Thyroid gland (tissue), 4 donors: ENCODE data around the gene EGFL6. TPM values are rescaled to one million over a fixed set of nuclear protein-coding genes. Genes with fewer than 3 reads are reported as not detected.
"Not testable (repeated sequence)": the region's sequence is repeated elsewhere in the genome, so short reads cannot be mapped to it uniquely, and the experiment has no call there.

Experiments used
- DNase-seq, 2 donors: peaks; one replicate each; pipeline ENCODE4 v3.0.0-alpha.2; 2019
- H3K27ac ChIP-seq, 3 donors: fragments of 200-600 bp; sonication (generic); 1 replicate in 2 of 3; 2 replicates in 1 of 3; pipeline ENCODE4 v1.5.1; 2016 to 2019; ENCODE audit warnings: mild to moderate bottlenecking in 1 of 3, moderate library complexity in 1 of 3
- H3K27me3 ChIP-seq: fragments of 200-600 bp; sonication (generic); one replicate; pipeline ENCODE4 v1.5.1; 2019
- H3K36me3 ChIP-seq, 2 donors: fragments of 200-600 bp; sonication (generic); one replicate each; pipeline ENCODE4 v1.5.1; 2016 to 2019
- H3K4me1 ChIP-seq, 2 donors: fragments of 200-600 bp; sonication (generic); one replicate each; pipeline ENCODE4 v1.5.1; 2017 to 2019
- H3K4me3 ChIP-seq, 3 donors: fragments of 200-600 bp; sonication (generic); replicated peaks in 1 of 3; 1 replicate in 2 of 3; 2 replicates in 1 of 3; pipeline ENCODE4 v1.5.1; 2016; ENCODE audit warnings: mild to moderate bottlenecking in 1 of 3
- H3K9me3 ChIP-seq: fragments of 200-600 bp; sonication (generic); one replicate; pipeline ENCODE4 v1.5.1; 2017
- POLR2A ChIP-seq, 2 donors: fragments of 450-650 bp; IDR thresholded peaks; one replicate each; pipeline ENCODE4 v1.6.1; 2017; ENCODE audit warnings: antibody characterized with exemption in 2 of 2, mild to moderate bottlenecking in 2 of 2, moderate library complexity in 1 of 2
- WGBS, 2 donors: methylation state at CpG; one replicate each; pipeline ENCODE4 v1.1.5; 2017; 5-methylcytosine and 5-hydroxymethylcytosine counted together
- intact Hi-C: fragments of 100-400 bp; cut with DNase I; formaldehyde crosslinking; loops from one replicate; pipeline ENCODE4 v1.15.1; 2023
- total RNA-seq, 4 donors: library from RNA; depleted of rRNA; stranded (reverse); fragments of >200 nt; gene quantifications; one replicate each; pipeline ENCODE4 v1.2.3, GENCODE V29; 2016
- TF ChIP-seq, protein P1 (sequence below), 6 experiments: fragments of 200-600 bp in 3 of 6; fragments of 450-650 bp in 3 of 6; sonication (generic) in 3 of 6; IDR thresholded peaks; one replicate each; pipeline ENCODE4 v1.5.1; 2016 to 2019; ENCODE audit warnings: antibody characterized with exemption in 6 of 6, mild to moderate bottlenecking in 2 of 6, inconsistent platforms in 1 of 6, moderate library complexity in 1 of 6

The EGFL6 gene
- total RNA-seq, 4 donors from 2014 or later, result not detected

DNA sequence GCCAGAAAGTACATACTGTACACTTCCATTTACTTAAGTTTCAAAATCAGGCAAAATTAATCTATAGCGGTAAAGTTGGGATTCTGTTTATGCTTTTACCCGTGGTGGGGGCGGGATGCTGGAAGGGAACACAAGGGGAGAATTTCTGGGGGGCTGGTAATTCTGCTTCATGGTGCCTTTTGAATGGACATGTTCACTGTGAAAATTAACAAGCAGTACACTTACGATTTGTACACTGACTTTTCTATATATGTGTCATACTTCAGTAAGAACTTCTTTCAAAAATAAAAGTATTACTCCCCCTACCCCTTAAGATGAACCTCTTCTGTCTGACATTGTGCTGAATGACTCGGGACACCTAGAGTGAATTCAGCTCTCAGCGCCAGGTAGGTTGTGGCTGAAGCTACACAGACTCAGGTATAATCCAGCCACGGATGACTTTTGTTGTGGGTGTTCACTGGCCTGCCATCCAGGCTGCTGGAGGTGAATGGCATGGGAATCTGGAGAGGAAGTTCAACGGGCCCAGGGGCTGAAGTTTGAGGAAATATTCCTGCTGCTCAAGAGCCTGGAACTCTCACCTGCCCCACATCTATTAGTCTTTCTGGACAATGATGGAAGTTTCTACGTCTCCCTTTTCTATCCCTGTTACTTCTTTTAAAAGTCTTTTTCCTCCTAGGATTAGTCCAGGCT lies 76.2 kb downstream of the EGFL6 start:
- no peaks in the 10 kb centered on the region for H3K9me3 ChIP-seq
- no peaks in the 10 kb centered on the region for H3K36me3 ChIP-seq
- intact Hi-C loops, result loop anchor here (5.0 kb wide), 1 partner anchor 143 kb away; no protein-coding TSS in a partner anchor
- TF ChIP-seq, protein P1, sequence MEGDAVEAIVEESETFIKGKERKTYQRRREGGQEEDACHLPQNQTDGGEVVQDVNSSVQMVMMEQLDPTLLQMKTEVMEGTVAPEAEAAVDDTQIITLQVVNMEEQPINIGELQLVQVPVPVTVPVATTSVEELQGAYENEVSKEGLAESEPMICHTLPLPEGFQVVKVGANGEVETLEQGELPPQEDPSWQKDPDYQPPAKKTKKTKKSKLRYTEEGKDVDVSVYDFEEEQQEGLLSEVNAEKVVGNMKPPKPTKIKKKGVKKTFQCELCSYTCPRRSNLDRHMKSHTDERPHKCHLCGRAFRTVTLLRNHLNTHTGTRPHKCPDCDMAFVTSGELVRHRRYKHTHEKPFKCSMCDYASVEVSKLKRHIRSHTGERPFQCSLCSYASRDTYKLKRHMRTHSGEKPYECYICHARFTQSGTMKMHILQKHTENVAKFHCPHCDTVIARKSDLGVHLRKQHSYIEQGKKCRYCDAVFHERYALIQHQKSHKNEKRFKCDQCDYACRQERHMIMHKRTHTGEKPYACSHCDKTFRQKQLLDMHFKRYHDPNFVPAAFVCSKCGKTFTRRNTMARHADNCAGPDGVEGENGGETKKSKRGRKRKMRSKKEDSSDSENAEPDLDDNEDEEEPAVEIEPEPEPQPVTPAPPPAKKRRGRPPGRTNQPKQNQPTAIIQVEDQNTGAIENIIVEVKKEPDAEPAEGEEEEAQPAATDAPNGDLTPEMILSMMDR (IDR thresholded peaks at IDR 0.05), result no peak
- TF ChIP-seq POLR2A (IDR thresholded peaks at IDR 0.05), result no peak
- WGBS, 2 donors, result 58 to 63% methylated on average over 9 of the region's 9 CpGs
- H3K27me3 ChIP-seq, result no peaks in the 10 kb centered on the region
- DNase-seq, result no peak
- no peak overlapping the region for H3K27ac ChIP-seq
- no peak overlapping the region for H3K4me3 ChIP-seq
- no peaks in the 10 kb centered on the region for H3K4me1 ChIP-seq

- DNase-seq, result peak; percentile 50 to 57
- no peaks in the 10 kb centered on the region for H3K27me3 ChIP-seq
- intact Hi-C loops, result loop anchor here (5.0 kb wide), 1 partner anchor 144 kb away; no protein-coding TSS in a partner anchor
These were observed 76.8 kb downstream of the EGFL6 start for GRCh38 chrX:13646154-13646549.

GRCh38 chrX:13647709-13648212 lies 78.4 kb downstream of the EGFL6 start:
- no peaks in the 10 kb centered on the region for H3K9me3 ChIP-seq
- 64 to 73% methylated on average over 8 of the region's 8 CpGs for WGBS, 2 donors
- peaks cover 5% of the 10 kb centered on the region in 2 donors for H3K4me1 ChIP-seq
- TF ChIP-seq, protein P1 (IDR thresholded peaks at IDR 0.05), result no peak
- no peak for TF ChIP-seq POLR2A (IDR thresholded peaks at IDR 0.05)
- intact Hi-C loops, result loop anchor here (5.0 kb wide), 1 partner anchor 145 kb away; no protein-coding TSS in a partner anchor
- H3K27me3 ChIP-seq, result no peaks in the 10 kb centered on the region
- H3K4me3 ChIP-seq, result no peak overlapping the region
- DNase-seq, result no peak
- H3K27ac ChIP-seq, result no peak overlapping the region
- no peaks in the 10 kb centered on the region for H3K36me3 ChIP-seq

More at GRCh38 chrX:13646154-13646549, 76.8 kb downstream of the EGFL6 start:
- WGBS, 2 donors, result 28 to 33% methylated on average over 3 of the region's 3 CpGs
- H3K36me3 ChIP-seq, result no peaks in the 10 kb centered on the region
- H3K4me1 ChIP-seq, result no peaks in the 10 kb centered on the region
- no peak overlapping the region for H3K27ac ChIP-seq
- H3K9me3 ChIP-seq, result no peaks in the 10 kb centered on the region
- no peak overlapping the region for H3K4me3 ChIP-seq
- TF ChIP-seq, protein P1 (IDR thresholded peaks at IDR 0.05), result peak in 4 of 6 experiments; percentile 39 to 48 (median 44)
- no peak for TF ChIP-seq POLR2A (IDR thresholded peaks at IDR 0.05)

GRCh38 chrX:13648336-13648735 lies 78.9 kb downstream of the EGFL6 start:
- not testable (repeated sequence) for H3K36me3 ChIP-seq, H3K9me3 ChIP-seq, H3K4me1 ChIP-seq, H3K27me3 ChIP-seq, DNase-seq, H3K4me3 ChIP-seq, H3K27ac ChIP-seq
- intact Hi-C loops, result loop anchor here (5.0 kb wide), 1 partner anchor 146 kb away; no protein-coding TSS in a partner anchor
- WGBS, 2 donors, result 94 to 95% methylated on average over 2 of the region's 2 CpGs

GRCh38 chrX:13649838-13650237 lies 80.4 kb downstream of the EGFL6 start:
- peaks cover 5 to 11% of the 10 kb centered on the region in 2 donors for H3K4me1 ChIP-seq
- H3K27me3 ChIP-seq, result no peaks in the 10 kb centered on the region
- no peaks in the 10 kb centered on the region for H3K36me3 ChIP-seq
- DNase-seq, result no peak
- H3K27ac ChIP-seq, result no peak overlapping the region
- intact Hi-C loops, result loop anchor here (5.0 kb wide), 1 partner anchor 148 kb away; no protein-coding TSS in a partner anchor
- no peaks in the 10 kb centered on the region for H3K9me3 ChIP-seq
- TF ChIP-seq, protein P1 (IDR thresholded peaks at IDR 0.05), result no peak
- TF ChIP-seq POLR2A (IDR thresholded peaks at IDR 0.05), result no peak
- WGBS, 2 donors, result 69 to 72% methylated on average over 5 of the region's 5 CpGs
- no peak overlapping the region for H3K4me3 ChIP-seq
